ENCODE measurements around the gene NLRP5. TPM values are rescaled to one million over a fixed set of nuclear protein-coding genes. Genes with fewer than 3 reads are reported as not detected.

Gene NLRP5
- total RNA-seq, 1 donor from 2014 or later: not detected

Other genes with a start within 250 kb of the NLRP5 start
- gene NLRP9, start 248.4 kb upstream of the NLRP5 start, total RNA-seq: not detected in 2 replicates
- gene RFPL4A, start 227.7 kb upstream of the NLRP5 start, total RNA-seq: not detected in 2 replicates
- gene RFPL4AL1, start 217.7 kb upstream of the NLRP5 start, total RNA-seq: not detected in 2 replicates
- not detected in 2 replicates for gene NLRP11, start 154.8 kb upstream of the NLRP5 start, total RNA-seq
- not detected in 2 replicates for gene NLRP4, start 150.2 kb upstream of the NLRP5 start, total RNA-seq
- not detected in 2 replicates for gene NLRP13, start 54.4 kb upstream of the NLRP5 start, total RNA-seq
- not detected in 2 replicates for gene NLRP8, start 38.9 kb upstream of the NLRP5 start, total RNA-seq
- gene ZNF787, start 134.5 kb downstream of the NLRP5 start, total RNA-seq: 16.4 and 20.5 TPM in 2 replicates
- 36.6 and 51.9 TPM in 2 replicates for gene ZNF444, start 154.5 kb downstream of the NLRP5 start, total RNA-seq
- gene GALP, start 189.2 kb downstream of the NLRP5 start, total RNA-seq: not detected in 2 replicates
- not detected in 2 replicates for gene ZSCAN5B, start 211.0 kb downstream of the NLRP5 start, total RNA-seq
- gene ZSCAN5C, start 215.5 kb downstream of the NLRP5 start, total RNA-seq: not detected in 2 replicates